Neural cell (in vitro differentiated cells): Measurements from ENCODE around the gene FAM53B. TPM values are rescaled to one million over a fixed set of nuclear protein-coding genes. Genes with fewer than 3 reads are reported as not detected.

Experiments
- H2AFZ ChIP-seq: fragments of 200-600, 300-800 bp; sonication (generic), shearing (Covaris generic); 2 replicates; pipeline ENCODE4 v1.6.0; 2014; ENCODE audit warnings: low read depth, mild to moderate bottlenecking, antibody characterized with exemption, low read length, moderate library complexity
- H3F3A ChIP-seq: fragments of 200-600 bp; shearing (Covaris generic); 2 replicates; pipeline ENCODE4 v1.6.1; 2016; ENCODE audit warnings: mild to moderate bottlenecking, moderate library complexity, mixed read lengths, antibody characterized with exemption, low read length; ENCODE audit not compliant: insufficient read depth, poor library complexity, severe bottlenecking
- H3K27ac ChIP-seq: fragments of 200-600, 300-800 bp; sonication (generic), shearing (Covaris generic); 2 replicates; pipeline ENCODE4 v1.5.1; 2014; ENCODE audit warnings: mild to moderate bottlenecking, low read length, moderate library complexity
- H3K27me3 ChIP-seq: fragments of 300-800, 200-600 bp; sonication (generic), shearing (Covaris generic); 2 replicates; pipeline ENCODE4 v1.6.0; 2014; ENCODE audit warnings: mild to moderate bottlenecking, low read depth, low read length, moderate library complexity; ENCODE audit not compliant: insufficient read depth
- H3K36me3 ChIP-seq: fragments of 300-800, 200-600 bp; sonication (generic), shearing (Covaris generic); 2 replicates; pipeline ENCODE4 v1.5.1; 2014; ENCODE audit warnings: mild to moderate bottlenecking, antibody characterized with exemption, low read length, moderate library complexity; ENCODE audit not compliant: insufficient read depth
- H3K4me2 ChIP-seq: fragments of 300-800, 200-600 bp; sonication (generic), shearing (Covaris generic); 2 replicates; pipeline ENCODE4 v1.6.0; 2014; ENCODE audit warnings: mild to moderate bottlenecking, low read length
- H3K4me3 ChIP-seq: fragments of 300-800, 200-600 bp; sonication (generic), shearing (Covaris generic); 2 replicates; pipeline ENCODE4 v1.5.1; 2014; ENCODE audit warnings: mild to moderate bottlenecking, low read length, moderate library complexity
- H3K79me2 ChIP-seq: fragments of 200-600 bp; shearing (Covaris generic); replicated peaks from 2 replicates; pipeline ENCODE4 v1.6.0; 2014; ENCODE audit warnings: mild to moderate bottlenecking, low read length, moderate library complexity; ENCODE audit not compliant: insufficient read depth
- H3K9ac ChIP-seq: fragments of 300-800, 200-600 bp; sonication (generic), shearing (Covaris generic); 2 replicates; pipeline ENCODE4 v1.6.1; 2016; ENCODE audit warnings: mild to moderate bottlenecking, low read length, mixed read lengths
- H3K9me2 ChIP-seq: fragments of 200-600 bp; shearing (Covaris generic); 2 replicates; pipeline ENCODE4 v1.6.1; 2016; ENCODE audit warnings: mild to moderate bottlenecking, low read length, mixed read lengths; ENCODE audit not compliant: insufficient read depth
- H3K9me3 ChIP-seq: fragments of 200-600, 300-800 bp; sonication (generic), shearing (Covaris generic); 2 replicates; pipeline ENCODE4 v1.6.1; 2016; ENCODE audit warnings: mild to moderate bottlenecking, mixed run types, low read length, moderate library complexity, mixed read lengths
- H4K20me1 ChIP-seq: fragments of 200-600 bp; shearing (Covaris generic); 2 replicates; pipeline ENCODE4 v1.6.1; 2016; ENCODE audit warnings: mild to moderate bottlenecking, mixed run types; ENCODE audit not compliant: insufficient read depth
- CTCF ChIP-seq: fragments of 450-650 bp; IDR thresholded peaks from 2 replicates; pipeline ENCODE4 v1.5.1; 2014; ENCODE audit warnings: antibody characterized with exemption, mild to moderate bottlenecking, moderate library complexity; ENCODE audit not compliant: poor library complexity, severe bottlenecking
- EP300 ChIP-seq: fragments of 450-650 bp; conservative IDR thresholded peaks from 2 replicates; pipeline ENCODE4 v1.6.1; 2014; ENCODE audit warnings: antibody characterized with exemption, mild to moderate bottlenecking, moderate library complexity; ENCODE audit not compliant: poor library complexity, severe bottlenecking
- EZH2 ChIP-seq: fragments of 200-600, 300-800 bp; shearing (Covaris generic), sonication (generic); IDR thresholded peaks from 2 replicates; pipeline ENCODE4 v1.6.1; 2014; ENCODE audit warnings: antibody characterized with exemption, low read length, borderline replicate concordance, mild to moderate bottlenecking; ENCODE audit not compliant: insufficient read depth, poor library complexity, severe bottlenecking
- MXI1 ChIP-seq: fragments of 450-650 bp; conservative IDR thresholded peaks from 2 replicates; pipeline ENCODE4 v1.6.1; 2014; ENCODE audit warnings: antibody characterized with exemption, mild to moderate bottlenecking; ENCODE audit not compliant: poor library complexity, severe bottlenecking
- POLR2AphosphoS5 ChIP-seq: IDR thresholded peaks from 2 replicates; pipeline ENCODE4 v1.6.1; 2012
- RAD21 ChIP-seq: fragments of 450-650 bp; conservative IDR thresholded peaks from 2 replicates; pipeline ENCODE4 v1.6.1; 2014; ENCODE audit warnings: antibody characterized with exemption, mild to moderate bottlenecking, moderate library complexity
- REST ChIP-seq: IDR thresholded peaks from 2 replicates; pipeline ENCODE4 v1.6.1; 2012; ENCODE audit warnings: borderline replicate concordance
- SMC3 ChIP-seq: fragments of 450-650 bp; conservative IDR thresholded peaks from 2 replicates; pipeline ENCODE4 v1.6.1; 2014; ENCODE audit warnings: antibody characterized with exemption, mild to moderate bottlenecking, moderate library complexity; ENCODE audit not compliant: poor library complexity
- TAF1 ChIP-seq: IDR thresholded peaks from 2 replicates; pipeline ENCODE4 v1.6.1; 2012; ENCODE audit warnings: low read depth
- polyA plus RNA-seq: library from polyadenylated mRNA; depleted of rRNA; stranded (reverse); fragments of >200 nt; gene quantifications from 2 replicates; pipeline ENCODE4 v1.2.3, GENCODE V29; 2014

Gene FAM53B
- polyA plus RNA-seq, 1 donor from 2014 or later, result 21.8 TPM

GRCh38 chr10:124626759-124627380, 117.3 kb downstream of the FAM53B start:
- H3K9me2 ChIP-seq, result no peaks in the 10 kb centered on the region
- no peaks in the 10 kb centered on the region for H3K9me3 ChIP-seq
- no peaks in the 10 kb centered on the region for H3F3A ChIP-seq
- TF ChIP-seq CTCF (no peak), REST (no peak), POLR2AphosphoS5 (no peak), SMC3 (no peak), MXI1 (no peak), EZH2 (no peak), EP300 (no peak), TAF1 (no peak), RAD21 (no peak)
- no peaks in the 10 kb centered on the region for H4K20me1 ChIP-seq
- no peaks in the 10 kb centered on the region for H3K27me3 ChIP-seq
- no peak overlapping the region for H3K27ac ChIP-seq
- no peaks in the 10 kb centered on the region for H3K36me3 ChIP-seq
- no peaks in the 10 kb centered on the region for H3K79me2 ChIP-seq
- no peak overlapping the region for H2AFZ ChIP-seq
- H3K9ac ChIP-seq, result no peak overlapping the region
- H3K4me3 ChIP-seq, result no peak overlapping the region
- no peak overlapping the region for H3K4me2 ChIP-seq

GRCh38 chr10:124625831-124626238, 118.3 kb downstream of the FAM53B start:
- Histone ChIP-seq H3K9me2 (no peaks in the 10 kb centered on the region), H3K36me3 (no peaks in the 10 kb centered on the region), H3K27ac (no peak overlapping the region), H3F3A (no peaks in the 10 kb centered on the region), H2AFZ (no peak overlapping the region), H3K4me2 (no peak overlapping the region), H4K20me1 (no peaks in the 10 kb centered on the region), H3K9me3 (no peaks in the 10 kb centered on the region), H3K79me2 (no peaks in the 10 kb centered on the region), H3K4me3 (no peak overlapping the region), H3K27me3 (no peaks in the 10 kb centered on the region), H3K9ac (no peak overlapping the region)
- TF ChIP-seq REST (no peak), EP300 (no peak), EZH2 (no peak), RAD21 (no peak), CTCF (no peak), TAF1 (no peak), MXI1 (no peak), POLR2AphosphoS5 (no peak)
